Natural killer cell (primary cell): ENCODE measurements around the gene RYR3. TPM values are rescaled to one million over a fixed set of nuclear protein-coding genes. Genes with fewer than 3 reads are reported as not detected.

Experiments
- ATAC-seq, 3 donors: fragments of 150-1000 bp in 2 of 3; fragments of 200-7000 bp in 1 of 3; cut with Tn5 transposase; 1 replicate in 1 of 3; 2 replicates in 2 of 3; pipeline ENCODE4 v1.10.0; 2021; ENCODE audit warnings: mild to moderate bottlenecking in 2 of 3, moderate library complexity in 2 of 3
- DNase-seq, 2 donors: peaks; one replicate each; pipeline versions ENCODE4 v3.0.0 to v3.0.0-alpha.2; 2013 to 2021; ENCODE audit warnings: mixed read lengths in 1 of 2
- H3K27ac ChIP-seq: one replicate; pipeline ENCODE4 v1.5.1; 2013; ENCODE audit warnings: mild to moderate bottlenecking, low read length
- H3K27me3 ChIP-seq: one replicate; pipeline ENCODE4 v1.6.1; 2013; ENCODE audit warnings: low read length; ENCODE audit not compliant: control insufficient read depth, insufficient read depth
- H3K36me3 ChIP-seq: one replicate; pipeline ENCODE4 v1.6.1; 2013; ENCODE audit warnings: low read length; ENCODE audit not compliant: control insufficient read depth, insufficient read depth
- H3K4me1 ChIP-seq: one replicate; pipeline ENCODE4 v1.6.1; 2013; ENCODE audit warnings: low read length; ENCODE audit not compliant: control insufficient read depth, insufficient read depth
- H3K4me3 ChIP-seq: one replicate; pipeline ENCODE4 v1.5.1; 2013; ENCODE audit warnings: low read length
- H3K9me3 ChIP-seq: one replicate; pipeline ENCODE4 v1.6.1; 2013; ENCODE audit warnings: low read length; ENCODE audit not compliant: control insufficient read depth, insufficient read depth
- H3K27ac Mint-ChIP-seq, 2 donors: one replicate each; pipeline ENCODE4 v1.8.0; 2022; ENCODE audit warnings: mild to moderate bottlenecking in 2 of 2, mixed read lengths in 2 of 2, moderate library complexity in 1 of 2
- H3K27me3 Mint-ChIP-seq, 2 donors: one replicate each; pipeline ENCODE4 v1.8.0; 2022; ENCODE audit warnings: low read depth in 2 of 2, mixed read lengths in 2 of 2
- H3K36me3 Mint-ChIP-seq: one replicate; pipeline ENCODE4 v1.8.0; 2022; ENCODE audit warnings: mixed read lengths
- H3K4me1 Mint-ChIP-seq, 2 donors: one replicate each; pipeline ENCODE4 v1.8.0; 2022; ENCODE audit warnings: mixed read lengths in 2 of 2
- H3K4me3 Mint-ChIP-seq: one replicate; pipeline ENCODE4 v1.8.0; 2022; ENCODE audit warnings: mild to moderate bottlenecking, moderate library complexity, mixed read lengths
- H3K9me3 Mint-ChIP-seq, 2 donors: one replicate each; pipeline ENCODE4 v1.8.0; 2022; ENCODE audit warnings: mixed read lengths in 2 of 2
- WGBS: methylation state at CpG from one replicate; pipeline ENCODE4 v1.1.7; 2013; ENCODE audit warnings: missing lambda C conversion rate; ENCODE audit not compliant: insufficient coverage; 5-methylcytosine and 5-hydroxymethylcytosine counted together
- intact Hi-C: fragments of 100-400 bp; cut with micrococcal nuclease; formaldehyde crosslinking; loops from one replicate; pipeline ENCODE4 v1.14.2; 2022
- total RNA-seq, 4 donors: library from RNA; stranded (reverse); fragments of 120-200 nt in 1 of 4; gene quantifications; one replicate each; pipeline versions ENCODE4 v1.2.3 to v1.2.4, GENCODE V29; 2013 to 2022
- TF ChIP-seq, protein P1 (sequence below): fragments of 200-600 bp; IDR thresholded peaks from one replicate; pipeline ENCODE4 v1.8.0; 2022; ENCODE audit warnings: antibody characterized with exemption

The RYR3 gene
- total RNA-seq, 3 donors from 2014 or later (not counting 1 experiment from before 2014, with no cell fraction given), result 0.09 to 6.2 TPM; not detected in 1

DNA sequence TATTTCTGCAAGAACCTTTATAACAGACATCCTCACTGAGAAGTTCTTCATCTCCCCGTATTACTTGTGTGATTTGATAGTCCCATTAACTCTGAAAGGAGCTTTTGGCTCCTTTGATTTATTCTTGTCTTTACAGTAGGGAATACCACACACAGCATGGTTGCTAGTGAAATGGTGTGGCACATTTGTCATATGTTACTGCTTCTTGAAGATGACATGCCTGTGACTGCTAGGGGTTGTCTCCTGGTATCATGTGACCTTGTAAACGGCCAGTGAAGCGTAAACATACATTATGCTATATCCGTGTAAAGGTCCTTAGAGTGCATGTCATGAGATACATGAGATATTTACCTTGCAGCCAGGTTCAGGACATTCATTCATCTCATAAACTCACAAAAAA is 197.9 kb downstream of the RYR3 start:
- Histone ChIP-seq H3K4me1 (no peaks in the 10 kb centered on the region), H3K27ac (no peak overlapping the region), H3K36me3 (no peaks in the 10 kb centered on the region), H3K9me3 (no peaks in the 10 kb centered on the region), H3K27me3 (no peaks in the 10 kb centered on the region), H3K4me3 (no peak overlapping the region)
- Mint-ChIP-seq H3K4me1 (no peaks in the 10 kb centered on the region), H3K27me3 (peaks cover 13 to 17% of the 10 kb centered on the region in 2 donors), H3K27ac (no peak overlapping the region), H3K9me3 (no peaks in the 10 kb centered on the region), H3K4me3 (no peak overlapping the region), H3K36me3 (no peaks in the 10 kb centered on the region)
- TF ChIP-seq, protein P1, sequence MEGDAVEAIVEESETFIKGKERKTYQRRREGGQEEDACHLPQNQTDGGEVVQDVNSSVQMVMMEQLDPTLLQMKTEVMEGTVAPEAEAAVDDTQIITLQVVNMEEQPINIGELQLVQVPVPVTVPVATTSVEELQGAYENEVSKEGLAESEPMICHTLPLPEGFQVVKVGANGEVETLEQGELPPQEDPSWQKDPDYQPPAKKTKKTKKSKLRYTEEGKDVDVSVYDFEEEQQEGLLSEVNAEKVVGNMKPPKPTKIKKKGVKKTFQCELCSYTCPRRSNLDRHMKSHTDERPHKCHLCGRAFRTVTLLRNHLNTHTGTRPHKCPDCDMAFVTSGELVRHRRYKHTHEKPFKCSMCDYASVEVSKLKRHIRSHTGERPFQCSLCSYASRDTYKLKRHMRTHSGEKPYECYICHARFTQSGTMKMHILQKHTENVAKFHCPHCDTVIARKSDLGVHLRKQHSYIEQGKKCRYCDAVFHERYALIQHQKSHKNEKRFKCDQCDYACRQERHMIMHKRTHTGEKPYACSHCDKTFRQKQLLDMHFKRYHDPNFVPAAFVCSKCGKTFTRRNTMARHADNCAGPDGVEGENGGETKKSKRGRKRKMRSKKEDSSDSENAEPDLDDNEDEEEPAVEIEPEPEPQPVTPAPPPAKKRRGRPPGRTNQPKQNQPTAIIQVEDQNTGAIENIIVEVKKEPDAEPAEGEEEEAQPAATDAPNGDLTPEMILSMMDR, result no peak
- intact Hi-C loops, result no loop called here
- DNase-seq (no peak), ATAC-seq (no peak)
- WGBS, result 84% methylated on average over 4 of the region's 4 CpGs

DNA sequence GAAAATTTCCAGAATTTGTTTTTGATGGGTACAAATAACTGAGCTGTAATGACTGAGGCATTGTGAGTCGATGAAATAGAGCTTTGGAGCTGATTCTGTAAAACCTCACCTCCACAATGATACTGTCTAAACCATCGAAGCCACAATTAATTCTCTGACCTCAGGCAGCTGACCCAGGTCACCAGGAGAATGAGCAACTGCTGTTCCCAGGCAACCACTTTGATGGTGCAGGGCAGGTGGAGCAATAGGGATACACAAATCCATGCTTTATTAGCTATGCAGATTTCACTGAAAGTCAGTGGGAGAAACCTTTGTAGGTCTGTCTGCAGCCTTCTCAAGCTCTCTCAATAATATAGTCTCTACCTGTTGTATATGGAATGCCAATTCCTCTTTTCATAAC is 204.4 kb downstream of the RYR3 start:
- Histone ChIP-seq H3K27me3 (no peaks in the 10 kb centered on the region), H3K4me3 (no peak overlapping the region), H3K4me1 (no peaks in the 10 kb centered on the region), H3K36me3 (no peaks in the 10 kb centered on the region), H3K27ac (no peak overlapping the region), H3K9me3 (no peaks in the 10 kb centered on the region)
- no peak overlapping the region for H3K27ac Mint-ChIP-seq
- peaks cover 0 to 15% of the 10 kb centered on the region in 2 donors for H3K27me3 Mint-ChIP-seq
- TF ChIP-seq, protein P1, result no peak
- no peaks in the 10 kb centered on the region for H3K36me3 Mint-ChIP-seq
- no peaks in the 10 kb centered on the region for H3K4me1 Mint-ChIP-seq
- no peak overlapping the region for H3K4me3 Mint-ChIP-seq
- 79% methylated on average over 2 of the region's 2 CpGs for WGBS
- no peak for ATAC-seq
- H3K9me3 Mint-ChIP-seq, result no peaks in the 10 kb centered on the region
- intact Hi-C loops, result no loop called here
- no peak for DNase-seq

DNA sequence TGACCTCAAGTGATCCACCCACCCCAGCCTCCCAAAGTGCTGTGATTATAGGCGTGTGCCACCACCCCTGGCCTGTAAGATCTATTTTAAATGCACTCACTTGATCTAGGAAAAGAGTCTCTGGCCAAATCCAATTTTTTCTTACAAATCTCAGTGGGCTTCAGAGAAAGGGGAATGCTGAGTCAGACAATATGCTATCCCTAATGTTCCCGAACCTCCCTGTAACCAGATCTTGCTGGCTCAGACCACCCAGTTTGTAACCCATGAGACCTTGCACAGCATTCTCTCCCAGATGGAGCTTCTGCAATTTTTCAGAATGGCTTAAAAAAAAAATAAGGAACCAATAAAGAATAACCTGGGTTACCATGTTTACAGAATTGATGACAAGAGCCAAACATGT is 205.8 kb downstream of the RYR3 start:
- no peak for DNase-seq
- Histone ChIP-seq H3K27me3 (no peaks in the 10 kb centered on the region), H3K9me3 (no peaks in the 10 kb centered on the region), H3K4me1 (no peaks in the 10 kb centered on the region), H3K4me3 (no peak overlapping the region), H3K36me3 (no peaks in the 10 kb centered on the region), H3K27ac (no peak overlapping the region)
- 93% methylated on average over 2 of the region's 2 CpGs for WGBS
- H3K36me3 Mint-ChIP-seq, result no peaks in the 10 kb centered on the region
- no peaks in the 10 kb centered on the region for H3K9me3 Mint-ChIP-seq
- H3K27me3 Mint-ChIP-seq, result peaks cover 0 to 12% of the 10 kb centered on the region in 2 donors
- H3K4me3 Mint-ChIP-seq, result no peak overlapping the region
- intact Hi-C loops, result no loop called here
- TF ChIP-seq, protein P1, result no peak
- ATAC-seq, result no peak
- no peaks in the 10 kb centered on the region for H3K4me1 Mint-ChIP-seq
- no peak overlapping the region for H3K27ac Mint-ChIP-seq

DNA sequence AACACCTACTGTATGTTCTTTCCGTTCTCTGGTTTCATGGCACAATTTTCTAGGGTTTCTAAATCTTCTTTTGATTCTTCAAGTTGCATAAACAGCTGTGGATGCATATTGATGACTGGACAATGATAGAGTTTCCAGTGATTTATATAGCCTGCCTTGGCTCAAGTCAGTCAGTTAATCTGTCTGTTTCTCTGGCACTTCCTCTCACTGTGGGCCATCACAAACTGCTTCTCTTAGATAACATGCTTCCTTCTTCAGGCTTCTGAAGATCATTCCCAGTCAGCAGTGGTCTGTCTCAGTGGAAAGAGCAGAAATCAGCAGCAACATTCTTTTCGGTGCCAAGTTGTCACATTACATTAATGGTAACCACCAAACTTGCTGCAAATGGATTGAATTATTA is 207.2 kb downstream of the RYR3 start:
- no peak overlapping the region for H3K4me3 Mint-ChIP-seq
- no peak overlapping the region for H3K4me3 ChIP-seq
- WGBS, result 56% methylated on average over 2 of the region's 2 CpGs
- H3K4me1 Mint-ChIP-seq, result no peaks in the 10 kb centered on the region
- H3K27ac ChIP-seq, result no peak overlapping the region
- no peak overlapping the region for H3K27ac Mint-ChIP-seq
- TF ChIP-seq, protein P1, result no peak
- no peaks in the 10 kb centered on the region for H3K36me3 ChIP-seq
- H3K9me3 ChIP-seq, result no peaks in the 10 kb centered on the region
- no peaks in the 10 kb centered on the region for H3K27me3 ChIP-seq
- intact Hi-C loops, result no loop called here
- ATAC-seq (no peak), DNase-seq (no peak)
- no peaks in the 10 kb centered on the region for H3K4me1 ChIP-seq
- H3K27me3 Mint-ChIP-seq, result peaks cover 0 to 7% of the 10 kb centered on the region in 2 donors
- no peaks in the 10 kb centered on the region for H3K36me3 Mint-ChIP-seq
- no peaks in the 10 kb centered on the region for H3K9me3 Mint-ChIP-seq
